SK-N-SH treated with all-trans-retinoic acid at 6 μM for 48 hours (cell line): ENCODE data around the gene CNTNAP2.

Source experiments
- ESRRG ChIP-seq: fragments of 250-450 bp; sonication (Bioruptor Pico); IDR thresholded peaks from 2 replicates; pipeline ENCODE4 v1.6.1; 2021; ENCODE audit warnings: mild to moderate bottlenecking
- OSR1 ChIP-seq: fragments of 250-450 bp; sonication (Bioruptor Pico); IDR thresholded peaks from 2 replicates; pipeline ENCODE4 v1.8.0; 2022; ENCODE audit warnings: moderate library complexity, mild to moderate bottlenecking, inconsistent platforms
- PATZ1 ChIP-seq: fragments of 250-450 bp; sonication (Bioruptor Pico); IDR thresholded peaks from 2 replicates; pipeline ENCODE4 v1.8.0; 2020; ENCODE audit warnings: mild to moderate bottlenecking, moderate library complexity, borderline replicate concordance
- PPARA ChIP-seq: fragments of 250-450 bp; sonication (Bioruptor Pico); IDR thresholded peaks from 2 replicates; pipeline ENCODE4 v1.5.0; 2020; ENCODE audit warnings: mild to moderate bottlenecking, borderline replicate concordance
- SNAI2 ChIP-seq: fragments of 250-450 bp; sonication (Bioruptor Pico); IDR thresholded peaks from 2 replicates; pipeline ENCODE4 v1.5.0; 2020; ENCODE audit warnings: mild to moderate bottlenecking, moderate library complexity
- TCF4 ChIP-seq: fragments of 250-450 bp; sonication (Bioruptor Pico); IDR thresholded peaks from 2 replicates; pipeline ENCODE4 v1.8.0; 2021; ENCODE audit warnings: mild to moderate bottlenecking, moderate library complexity, borderline replicate concordance
- ZNF70 ChIP-seq: fragments of 450-650 bp; formaldehyde crosslinking; IDR thresholded peaks from 2 replicates; pipeline ENCODE4 v1.5.0; 2020; ENCODE audit warnings: mild to moderate bottlenecking, moderate library complexity

- TF ChIP-seq SNAI2 (no peak), TCF4 (CRISPR knock-in tag) (no peak), PATZ1 (CRISPR knock-in tag) (no peak), ZNF70 (no peak), ESRRG (CRISPR knock-in tag) (no peak), PPARA (CRISPR knock-in tag) (no peak), OSR1 (CRISPR knock-in tag) (no peak)
Observed at GRCh38 chr7:148379677-148380076, 2263.1 kb downstream of the CNTNAP2 start.
